GM12878 (cell line): ENCODE measurements around the gene CAPN9. TPM values are rescaled to one million over a fixed set of nuclear protein-coding genes. Genes with fewer than 3 reads are reported as not detected.

Experiments
- ATAC-seq: fragments of 200-7000 bp; cut with Tn5 transposase; 3 replicates; pipeline ENCODE4 v1.9.1; 2020; ENCODE audit warnings: mild to moderate bottlenecking, moderate library complexity
- BruUV-seq: library from RNA; stranded (reverse); fragments of 400-500 nt; replicated peaks from 2 replicates; lab custom pipeline; 2021; lab: Mats Ljungman, UMichigan
- CTCF ChIA-PET: fragments of 300-600 bp; sonication (Branson Sonifier 250); formaldehyde crosslinking; extraction: SDS; loops from one replicate; lab custom pipeline; 2021; ENCODE audit warnings: inconsistent platforms; lab: Yijun Ruan, JAX
- POLR2A ChIA-PET: fragments of 350-600 bp; formaldehyde crosslinking; extraction: SDS; loops from one replicate; lab custom pipeline; 2021; ENCODE audit warnings: inconsistent platforms; lab: Charles Lee
- RAD21 ChIA-PET: fragments of 300-600 bp; sonication (Branson Sonifier 250); formaldehyde crosslinking; loops from one replicate; lab custom pipeline; 2023; ENCODE audit warnings: antibody characterized with exemption; ENCODE audit not compliant: unreplicated experiment; lab: Charles Lee
- SMC1A ChIA-PET: fragments of 300-600 bp; sonication (Branson Sonifier 250); formaldehyde crosslinking; loops from one replicate; lab custom pipeline; 2023; ENCODE audit not compliant: unreplicated experiment, uncharacterized antibody; lab: Charles Lee
- DNase-seq: peaks from one replicate; pipeline ENCODE4 v3.0.0-alpha.2; 2011; ENCODE audit warnings: low read depth, low spot score
- FAIRE-seq: peaks from 3 replicates; lab custom pipeline; 2011; peaks lifted over from hg19 to GRCh38; lab: Jason Lieb, UNC
- H2AFZ ChIP-seq: 2 replicates; pipeline ENCODE4 v1.6.0; 2011; ENCODE audit warnings: low read depth, low read length, control low read depth; ENCODE audit not compliant: control insufficient read depth
- H3K27ac ChIP-seq: 2 replicates; pipeline ENCODE4 v1.5.1; 2011; ENCODE audit warnings: control low read depth; ENCODE audit not compliant: control insufficient read depth, insufficient read depth
- H3K27me3 ChIP-seq, 2 experiments: replicated peaks in 1 of 2; 2 replicates each; pipeline versions ENCODE4 v1.6.0 to v1.6.1; 2011; ENCODE audit warnings: low read length in 1 of 2; ENCODE audit not compliant: control insufficient read depth in 2 of 2, insufficient read depth in 2 of 2
- H3K36me3 ChIP-seq, 2 experiments: 2 replicates each; pipeline ENCODE4 v1.5.1; 2011; ENCODE audit warnings: low read length in 1 of 2; ENCODE audit not compliant: control insufficient read depth in 2 of 2, insufficient read depth in 2 of 2
- H3K4me1 ChIP-seq: 2 replicates; pipeline ENCODE4 v1.6.1; 2011; ENCODE audit warnings: mild to moderate bottlenecking, low read length, moderate library complexity, mixed read lengths; ENCODE audit not compliant: control insufficient read depth, insufficient read depth
- H3K4me2 ChIP-seq: 2 replicates; pipeline ENCODE4 v1.6.0; 2011; ENCODE audit warnings: control low read depth; ENCODE audit not compliant: control insufficient read depth, insufficient read depth
- H3K4me3 ChIP-seq: fragments of 200-600 bp; sonication (generic); 2 replicates; pipeline ENCODE4 v1.5.1; 2016
- H3K79me2 ChIP-seq: 2 replicates; pipeline ENCODE4 v1.6.0; 2011; ENCODE audit warnings: low read length; ENCODE audit not compliant: control insufficient read depth, insufficient read depth
- H3K9ac ChIP-seq: 2 replicates; pipeline ENCODE4 v1.8.0; 2011; ENCODE audit warnings: low read length, control low read depth, mixed read lengths; ENCODE audit not compliant: control insufficient read depth, insufficient read depth
- H3K9me3 ChIP-seq: replicated peaks from 3 replicates; pipeline ENCODE4 v1.5.1; 2011; ENCODE audit warnings: mild to moderate bottlenecking, low read length; ENCODE audit not compliant: control insufficient read depth, insufficient read depth
- H4K20me1 ChIP-seq: 2 replicates; pipeline ENCODE4 v1.6.0; 2011; ENCODE audit not compliant: control insufficient read depth, insufficient read depth
- CTCF ChIP-seq, 3 experiments: IDR thresholded peaks in 2 of 3; conservative IDR thresholded peaks in 1 of 3; 2 replicates each; pipeline ENCODE4 v1.5.1; 2011; ENCODE audit warnings: low read depth in 3 of 3, low read length in 3 of 3, mild to moderate bottlenecking in 3 of 3, control low read depth in 2 of 3, moderate library complexity in 2 of 3, inconsistent platforms in 1 of 3, mixed read lengths in 1 of 3; ENCODE audit not compliant: control insufficient read depth in 2 of 3, insufficient read depth in 1 of 3; ENCODE audit errors: extremely low read depth in 1 of 3
- DPF2 ChIP-seq: fragments of 450-650 bp; IDR thresholded peaks from 2 replicates; pipeline ENCODE4 v1.6.1; 2017; ENCODE audit warnings: mild to moderate bottlenecking
- ETV6 ChIP-seq, 2 experiments: fragments of 450-650 bp in 1 of 2; IDR thresholded peaks in 1 of 2; conservative IDR thresholded peaks in 1 of 2; 2 replicates each; pipeline ENCODE4 v1.6.1; 2014; ENCODE audit warnings: antibody characterized with exemption in 1 of 2, borderline replicate concordance in 1 of 2, low read depth in 1 of 2, mild to moderate bottlenecking in 1 of 2, moderate library complexity in 1 of 2
- RCOR1 ChIP-seq: conservative IDR thresholded peaks from 2 replicates; pipeline ENCODE4 v1.6.1; 2012; ENCODE audit warnings: low read depth, low read length, improper control_type of control experiment
- RFX5 ChIP-seq: IDR thresholded peaks from 2 replicates; pipeline ENCODE4 v1.6.1; 2011; ENCODE audit warnings: low read depth, low read length, improper control_type of control experiment
- YBX1 ChIP-seq: fragments of 450-650 bp; IDR thresholded peaks from 2 replicates; pipeline ENCODE4 v1.6.1; 2016; ENCODE audit warnings: antibody characterized with exemption
- ZBTB33 ChIP-seq: fragments of 450-650 bp; IDR thresholded peaks from 2 replicates; pipeline ENCODE4 v1.6.1; 2017; ENCODE audit warnings: mild to moderate bottlenecking
- ZBTB40 ChIP-seq: fragments of 450-650 bp; IDR thresholded peaks from 2 replicates; pipeline ENCODE4 v1.6.1; 2016; ENCODE audit warnings: mild to moderate bottlenecking, moderate library complexity, borderline replicate concordance
- ZNF592 ChIP-seq: fragments of 450-650 bp; IDR thresholded peaks from 2 replicates; pipeline ENCODE4 v1.6.1; 2017; ENCODE audit warnings: mild to moderate bottlenecking, moderate library complexity
- WGBS: methylation state at CpG from one replicate; pipeline ENCODE4 v1.1.6; 2016; ENCODE audit warnings: low lambda C conversion rate; ENCODE audit not compliant: insufficient replicate concordance, insufficient coverage; ENCODE audit errors: missing lambda C conversion rate; 5-methylcytosine and 5-hydroxymethylcytosine counted together
- in situ Hi-C: fragments of 300-500 bp; cut with MboI; formaldehyde crosslinking; loops from 9 replicates; pipeline ENCODE4 v1.14.3; 2018; ENCODE audit warnings: mixed read lengths
- intact Hi-C: fragments of 100-400 bp; cut with micrococcal nuclease; formaldehyde crosslinking; loops from one replicate; pipeline ENCODE4 v1.14.2; 2022; ENCODE audit not compliant: unreplicated experiment
- polyA plus RNA-seq, 11 experiments: library from polyadenylated mRNA; depleted of rRNA in 4 of 11; unstranded in 6 of 11; stranded (reverse) in 5 of 11; fragments of >200 nt; fragmentation: Nextera tagmentation in 4 of 11; fragmentation: Illumina TruSeq in 1 of 11; extraction: Ambion mirVana in 4 of 11; extraction: Trizol in 1 of 11; gene quantifications; 1 replicate in 1 of 11; 2 replicates in 10 of 11; pipeline versions ENCODE4 v1.2.1 to v1.2.3, GENCODE V29; 2011 to 2016; ENCODE audit warnings: inconsistent platforms in 2 of 11, missing spikeins in 2 of 11, low read depth in 1 of 11
- total RNA-seq, 4 experiments: library from RNA; depleted of rRNA in 3 of 4; stranded (reverse); fragments of >200 nt in 3 of 4; fragmentation: Illumina TruSeq in 1 of 4; extraction: Trizol in 1 of 4; gene quantifications; 2 replicates each; pipeline versions ENCODE4 v1.2.1 to v1.2.3, GENCODE V29; 2013 to 2021

The CAPN9 gene
- total and polyA plus RNA-seq, 10 of the 15 experiments (the other 5 are each of a cell fraction or from before 2014, with no cell fraction given): not detected

- Histone ChIP-seq H3K27ac (no peak overlapping the region), H3K27me3 (no peaks in the 10 kb centered on the region), H3K4me1 (no peaks in the 10 kb centered on the region; the same call in 1 of the 2 replicates), H4K20me1 (no peaks in the 10 kb centered on the region), H3K36me3 (no peaks in the 10 kb centered on the region), H3K9ac (no peak overlapping the region), H3K4me2 (no peak overlapping the region), H3K4me3 (no peak overlapping the region), H2AFZ (no peak overlapping the region), H3K79me2 (no peaks in the 10 kb centered on the region), H3K9me3 (no peaks in the 10 kb centered on the region)
- ChIA-PET SMC1A (no interaction called here), RAD21 (no interaction called here), POLR2A (no interaction called here), CTCF (interaction anchor here (2.0 kb wide), 1 partner anchor 12 kb away, joined by 5 read pairs; no protein-coding TSS in a partner anchor)
- FAIRE-seq (no peak), ATAC-seq (no peak), DNase-seq (no peak)
- BruUV-seq: no TSS peak
- WGBS: 0% methylated on average over 2 of the region's 2 CpGs
- in situ Hi-C loops (no loop called here), intact Hi-C loops (no loop called here)
- no peak for TF ChIP-seq ZBTB40
- no peak for TF ChIP-seq DPF2
- no peak for TF ChIP-seq RCOR1
- no peak for TF ChIP-seq ZNF592
- TF ChIP-seq YBX1: no peak
- no peak for TF ChIP-seq ZBTB33
- TF ChIP-seq ETV6 (conservative IDR thresholded peaks at IDR 0.05 in 1 of 2, IDR thresholded peaks at IDR 0.05 in 1 of 2; ENCODE audit: borderline replicate concordance in 1 of 2, low read depth in 1 of 2): no peak
- no peak for TF ChIP-seq RFX5
- no peak for TF ChIP-seq CTCF (IDR thresholded peaks at IDR 0.05 in 2 of 3, conservative IDR thresholded peaks at IDR 0.05 in 1 of 3; ENCODE audit: control insufficient read depth in 2 of 3, extremely low read depth in 1 of 3, insufficient read depth in 1 of 3, low read depth in 3 of 3, low read length in 3 of 3)
Observed at GRCh38 chr1:230785636-230786384, 38.6 kb downstream of the CAPN9 start.
